Heart left ventricle (tissue), 16 donors: ENCODE results near the gene DUSP7. TPM values are rescaled to one million over a fixed set of nuclear protein-coding genes. Genes with fewer than 3 reads are reported as not detected.

Experiments
- ATAC-seq, 4 donors: fragments of 200-7000 bp; cut with Tn5 transposase; one replicate each; pipeline ENCODE4 v1.9.1; 2020 to 2022; ENCODE audit warnings: moderate library complexity in 4 of 4, mild to moderate bottlenecking in 3 of 4, moderate number of reproducible peaks in 1 of 4
- DNase-seq, 5 donors: peaks; one replicate each; pipeline ENCODE4 v3.0.0-alpha.2; 2020
- H3K27ac ChIP-seq, 12 donors: fragments of 200-600 bp; sonication (generic) in 4 of 12; one replicate each; pipeline versions ENCODE4 v1.5.0 to v1.8.0; 2016 to 2022; ENCODE audit warnings: mild to moderate bottlenecking in 2 of 12
- H3K27me3 ChIP-seq, 9 donors: fragments of 200-600 bp; sonication (generic) in 2 of 9; one replicate each; pipeline versions ENCODE4 v1.5.1 to v1.8.0; 2016 to 2022; ENCODE audit warnings: mild to moderate bottlenecking in 3 of 9
- H3K36me3 ChIP-seq, 9 donors: fragments of 200-600 bp; sonication (generic) in 2 of 9; one replicate each; pipeline versions ENCODE4 v1.5.0 to v1.8.0; 2018 to 2022; ENCODE audit warnings: mild to moderate bottlenecking in 2 of 9
- H3K4me1 ChIP-seq, 12 donors: fragments of 200-600 bp; sonication (generic) in 4 of 12; one replicate each; pipeline versions ENCODE4 v1.5.0 to v1.8.0; 2016 to 2022; ENCODE audit warnings: mild to moderate bottlenecking in 3 of 12
- H3K4me3 ChIP-seq, 12 donors: fragments of 200-600 bp; sonication (generic) in 4 of 12; one replicate each; pipeline versions ENCODE4 v1.5.0 to v1.8.0; 2017 to 2022; ENCODE audit warnings: mild to moderate bottlenecking in 9 of 12, moderate library complexity in 4 of 12
- H3K9me3 ChIP-seq, 12 donors: fragments of 200-600 bp; sonication (generic) in 4 of 12; one replicate each; pipeline versions ENCODE4 v1.5.0 to v1.8.0; 2016 to 2022; ENCODE audit warnings: mild to moderate bottlenecking in 1 of 12
- CTCF ChIP-seq, 12 donors: fragments of 200-600 bp; sonication (generic) in 4 of 12; IDR thresholded peaks; one replicate each; pipeline versions ENCODE4 v1.5.0 to v1.8.0; 2018 to 2022; ENCODE audit warnings: antibody characterized with exemption in 12 of 12, mild to moderate bottlenecking in 5 of 12
- POLR2A ChIP-seq, 2 donors: fragments of 450-650 bp; IDR thresholded peaks; one replicate each; pipeline ENCODE4 v1.6.1; 2017; ENCODE audit warnings: antibody characterized with exemption in 2 of 2, mild to moderate bottlenecking in 2 of 2, moderate library complexity in 2 of 2
- WGBS, 4 donors: extraction: QIAGEN DNeasy Blood & Tissue Kit in 2 of 4; methylation state at CpG; one replicate each; pipeline versions ENCODE4 v1.1.5 to v1.1.7; 2013 to 2018; 5-methylcytosine and 5-hydroxymethylcytosine counted together
- intact Hi-C, 10 donors: fragments of 100-400 bp; cut with DNase I; formaldehyde crosslinking; loops; one replicate each; pipeline versions ENCODE4 v1.11.1 to v1.14.2; 2022
- polyA plus RNA-seq, 2 donors: library from polyadenylated mRNA; stranded (reverse); fragments of 200-250 nt; gene quantifications; one replicate each; pipeline ENCODE4 v1.2.3, GENCODE V29; 2013
- total RNA-seq, 9 donors: library from RNA; depleted of rRNA in 2 of 9; stranded (reverse); fragments of >200 nt in 2 of 9; fragmentation: NEBNext Ultra II Directional in 3 of 9; extraction: Animal tissue kit (Norgen Biotek cat#: 25700) in 3 of 9; gene quantifications; one replicate each; pipeline versions ENCODE4 v1.1.0 to v1.2.4, GENCODE V29; 2016 to 2023
- donor health status: ischemic (EF 13 %, LVEDD 7.1; RV severe dilation, severe dysfunction).
- donor health status: healthy with polysubstance abuse.
- donor health status: DM: no; HTN: yes; CAD: no.
- donor health status: DM: no; HTN: no; CAD: no.
- donor health status: ischemic (EF 25% LVEDD 6.9; RV normal size, moderate dysfunction).
- donor health status: ischemic (EF 25% LVEDD 5.7; RV mildly dilated, moderate dysfunction).
- donor health status: healthy.
- donor health status: DM: yes; HTN: yes; CAD: no.
- donor health status: ischemic (EF 35%, LVEDD 5.7; RV mildly dilated, moderate dysfunction).
- donor health status: nonischemic (EF 11% LVEDD 7.7; RV severe dilation, severe dysfunction).
- donor health status: DM: yes; HTN: yes; CAD: no.
- donor health status: PGD.
- donor health status: ischemic (EF 29% LVEDD 5.4; RV normal size, mild dysfunction).
- donor health status: nonischemic (EF 23%, LVEDD 6.1; RV moderate dilation, normal function).

DUSP7 gene
- total and polyA plus RNA-seq, 11 donors: 9.2 to 33.2 (median 20.7) TPM

GRCh38 chr3:52072020-52072419 lies 15.6 kb upstream of the DUSP7 start:
- H3K4me3 ChIP-seq: no peak overlapping the region
- WGBS, 4 donors: 88 to 100% (median 93%) methylated on average over 3 to 5 of the region's 5 CpGs
- no peaks in the 10 kb centered on the region for H3K9me3 ChIP-seq
- no peaks in the 10 kb centered on the region for H3K27me3 ChIP-seq
- ATAC-seq (no peak), DNase-seq (no peak)
- TF ChIP-seq CTCF (IDR thresholded peaks at IDR 0.05): no peak
- TF ChIP-seq POLR2A (IDR thresholded peaks at IDR 0.05): no peak
- intact Hi-C loops: loop anchor here in 1 of 10 donors (5.0 kb wide), 1 partner anchor 35 kb away; no protein-coding TSS in a partner anchor
- H3K27ac ChIP-seq: peak overlapping the region in 1 of 12 donors; percentile 84
- H3K4me1 ChIP-seq: peaks cover 0 to 29% (median 18%) of the 10 kb centered on the region in 12 donors
- H3K36me3 ChIP-seq: no peaks in the 10 kb centered on the region

- H3K27me3 ChIP-seq: no peaks in the 10 kb centered on the region
- DNase-seq: peak in 4 of 5 donors; percentile 56 to 83 (median 69)
- H3K9me3 ChIP-seq: no peaks in the 10 kb centered on the region
- intact Hi-C loops: loop anchor here in 1 of 10 donors (5.0 kb wide), 1 partner anchor 36 kb away; no protein-coding TSS in a partner anchor
- no peaks in the 10 kb centered on the region for H3K36me3 ChIP-seq
- 49 to 65% (median 52%) methylated on average over 16 to 22 of the region's 22 CpGs for WGBS, 4 donors
- peak; percentile 86 to 92 (median 88) for ATAC-seq
- H3K4me1 ChIP-seq: peaks cover 0 to 33% (median 21%) of the 10 kb centered on the region in 12 donors
- H3K4me3 ChIP-seq: no peak overlapping the region
- TF ChIP-seq CTCF (IDR thresholded peaks at IDR 0.05): peak in 2 of 12 donors; percentile 28 to 29
- peak in 1 of 2 donors; percentile 27 for TF ChIP-seq POLR2A (IDR thresholded peaks at IDR 0.05)
- peak overlapping the region; percentile 80 to 92 (median 85) for H3K27ac ChIP-seq
These were observed 14.6 kb upstream of the DUSP7 start for GRCh38 chr3:52070724-52071621.

GRCh38 chr3:52069855-52070254 lies 13.5 kb upstream of the DUSP7 start:
- Histone ChIP-seq H3K27me3 (no peaks in the 10 kb centered on the region), H3K4me1 (peaks cover 0 to 40% (median 26%) of the 10 kb centered on the region in 12 donors), H3K36me3 (no peaks in the 10 kb centered on the region), H3K4me3 (no peak overlapping the region), H3K9me3 (no peaks in the 10 kb centered on the region), H3K27ac (peak overlapping the region in 11 of 12 donors; percentile 83 to 92 (median 86))
- intact Hi-C loops: loop anchor here in 1 of 10 donors (5.0 kb wide), 1 partner anchor 37 kb away; no protein-coding TSS in a partner anchor
- TF ChIP-seq CTCF (IDR thresholded peaks at IDR 0.05) (no peak), POLR2A (IDR thresholded peaks at IDR 0.05) (no peak)
- 96 to 98% (median 97%) methylated on average over 4 of the region's 4 CpGs for WGBS, 4 donors
- ATAC-seq (no peak), DNase-seq (no peak)

GRCh38 chr3:52069135-52069534 lies 12.8 kb upstream of the DUSP7 start:
- 94 to 100% (median 97%) methylated on average over 5 of the region's 5 CpGs for WGBS, 4 donors
- Histone ChIP-seq H3K36me3 (no peaks in the 10 kb centered on the region), H3K9me3 (no peaks in the 10 kb centered on the region), H3K27ac (no peak overlapping the region), H3K4me3 (no peak overlapping the region), H3K4me1 (peaks cover 0 to 40% (median 26%) of the 10 kb centered on the region in 12 donors), H3K27me3 (no peaks in the 10 kb centered on the region)
- TF ChIP-seq POLR2A (IDR thresholded peaks at IDR 0.05): no peak
- no peak for TF ChIP-seq CTCF (IDR thresholded peaks at IDR 0.05)
- no peak for DNase-seq
- ATAC-seq: no peak
- intact Hi-C loops: no loop called here
